Progenitor cell of endocrine pancreas (in vitro differentiated cells): ENCODE results near the gene RNF223. TPM values are rescaled to one million over a fixed set of nuclear protein-coding genes. Genes with fewer than 3 reads are reported as not detected.
"Not testable (repeated sequence)": the region's sequence is repeated elsewhere in the genome, so short reads cannot be mapped to it uniquely, and the experiment has no call there.

Experiments
- DNase-seq: peaks from one replicate; pipeline ENCODE4 v3.0.0; 2021; ENCODE audit warnings: low spot score; ENCODE audit not compliant: unreplicated experiment
- H3K27ac Mint-ChIP-seq: 2 replicates; pipeline ENCODE4 v1.8.0; 2021; ENCODE audit warnings: mild to moderate bottlenecking, moderate library complexity, mixed read lengths
- H3K27me3 Mint-ChIP-seq: 2 replicates; pipeline ENCODE4 v1.8.0; 2021; ENCODE audit warnings: mixed read lengths
- H3K36me3 Mint-ChIP-seq: 2 replicates; pipeline ENCODE4 v1.8.0; 2022; ENCODE audit warnings: mixed read lengths; ENCODE audit not compliant: insufficient read depth
- H3K4me1 Mint-ChIP-seq: 2 replicates; pipeline ENCODE4 v1.8.0; 2021; ENCODE audit warnings: low read depth, mixed read lengths
- H3K4me3 Mint-ChIP-seq: 2 replicates; pipeline ENCODE4 v1.8.0; 2021; ENCODE audit warnings: low read depth, mild to moderate bottlenecking, moderate library complexity, mixed read lengths
- H3K9me3 Mint-ChIP-seq: 2 replicates; pipeline ENCODE4 v1.8.0; 2021; ENCODE audit warnings: low read depth, mixed read lengths
- CTCF ChIP-seq: fragments of 200-600 bp; sonication (generic); IDR thresholded peaks from one replicate; pipeline ENCODE4 v1.5.0; 2021; ENCODE audit warnings: antibody characterized with exemption, mild to moderate bottlenecking; ENCODE audit not compliant: unreplicated experiment
- total RNA-seq: library from RNA; stranded (reverse); gene quantifications from 2 replicates; pipeline ENCODE4 v1.2.1, GENCODE V29; 2021

The RNF223 gene
- total RNA-seq, 1 donor from 2014 or later: not detected

- Mint-ChIP-seq H3K4me3 (peak overlapping the region; percentile 56), H3K9me3 (no peaks in the 10 kb centered on the region), H3K36me3 (peaks cover 3% of the 10 kb centered on the region), H3K27me3 (peaks cover 41% of the 10 kb centered on the region), H3K4me1 (peaks cover 4% of the 10 kb centered on the region), H3K27ac (no peak overlapping the region)
- TF ChIP-seq CTCF: peak; percentile 54
- DNase-seq: no peak
Observed at GRCh38 chr1:1058921-1059493, 15.1 kb downstream of the RNF223 start.

- no peak for TF ChIP-seq CTCF
- Mint-ChIP-seq H3K27me3 (peaks cover 41% of the 10 kb centered on the region), H3K9me3 (no peaks in the 10 kb centered on the region), H3K4me3 (peak overlapping the region; percentile 56), H3K4me1 (peaks cover 4% of the 10 kb centered on the region), H3K27ac (peak overlapping the region; percentile 15), H3K36me3 (peaks cover 5% of the 10 kb centered on the region)
- no peak for DNase-seq
Observed at GRCh38 chr1:1058088-1058905, 15.8 kb downstream of the RNF223 start.

GRCh38 chr1:1057769-1058087, 16.4 kb downstream of the RNF223 start:
- not testable (repeated sequence) for H3K4me3 Mint-ChIP-seq, DNase-seq, H3K27ac Mint-ChIP-seq, H3K4me1 Mint-ChIP-seq, H3K36me3 Mint-ChIP-seq, H3K9me3 Mint-ChIP-seq
- peaks cover 36% of the 10 kb centered on the region for H3K27me3 Mint-ChIP-seq

- peaks cover 27% of the 10 kb centered on the region for H3K27me3 Mint-ChIP-seq
Observed at GRCh38 chr1:1055841-1056736, 18.0 kb downstream of the RNF223 start.

GRCh38 chr1:1054971-1055370, 19.1 kb downstream of the RNF223 start:
- Mint-ChIP-seq H3K4me1 (peaks cover 4% of the 10 kb centered on the region), H3K4me3 (no peak overlapping the region), H3K27me3 (peaks cover 17% of the 10 kb centered on the region), H3K36me3 (peaks cover 16% of the 10 kb centered on the region), H3K27ac (no peak overlapping the region), H3K9me3 (no peaks in the 10 kb centered on the region)
- no peak for DNase-seq
- no peak for TF ChIP-seq CTCF

More at GRCh38 chr1:1055841-1056736, 18.0 kb downstream of the RNF223 start:
- no peak for DNase-seq
- H3K4me3 Mint-ChIP-seq: no peak overlapping the region
- peak overlapping the region; percentile 49 for H3K27ac Mint-ChIP-seq
- no peaks in the 10 kb centered on the region for H3K9me3 Mint-ChIP-seq
- no peak for TF ChIP-seq CTCF
- peaks cover 15% of the 10 kb centered on the region for H3K36me3 Mint-ChIP-seq
- peaks cover 4% of the 10 kb centered on the region for H3K4me1 Mint-ChIP-seq
